HTERT RPE-1 (cell line): Measurements from ENCODE around the gene CERK.

Experiments
- in situ Hi-C: fragments of 300-500 bp; cut with MboI; formaldehyde crosslinking; loops from 4 replicates; pipeline ENCODE4 v1.14.3; 2020; ENCODE audit warnings: low sequenced_read_pairs

The CERK gene

GRCh38 chr22:46664301-46664855 is 73.7 kb downstream of the CERK start:
- in situ Hi-C loops = no loop called here

GRCh38 chr22:46663436-46664100 is 74.5 kb downstream of the CERK start:
- in situ Hi-C loops = no loop called here

- in situ Hi-C loops = no loop called here
Measured at GRCh38 chr22:46663001-46663400, 75.1 kb downstream of the CERK start.

- in situ Hi-C loops = no loop called here
Measured at GRCh38 chr22:46662226-46662625, 75.8 kb downstream of the CERK start.

- in situ Hi-C loops = no loop called here
Measured at GRCh38 chr22:46661221-46661851, 76.7 kb downstream of the CERK start.

- in situ Hi-C loops = no loop called here
Measured at GRCh38 chr22:46660604-46661201, 77.3 kb downstream of the CERK start.

GRCh38 chr22:46659791-46660186 is 78.3 kb downstream of the CERK start:
- in situ Hi-C loops = no loop called here

- in situ Hi-C loops = no loop called here
Measured at GRCh38 chr22:46659059-46659790, 78.8 kb downstream of the CERK start.

GRCh38 chr22:46657996-46658947 is 79.8 kb downstream of the CERK start:
- in situ Hi-C loops = no loop called here

- in situ Hi-C loops = no loop called here
Measured at GRCh38 chr22:46657655-46657953, 80.4 kb downstream of the CERK start.

GRCh38 chr22:46656856-46657654 is 81.0 kb downstream of the CERK start:
- in situ Hi-C loops = no loop called here

- in situ Hi-C loops = no loop called here
Measured at GRCh38 chr22:46655861-46656608, 82.0 kb downstream of the CERK start.

GRCh38 chr22:46654927-46655595 is 83.0 kb downstream of the CERK start:
- in situ Hi-C loops = no loop called here

GRCh38 chr22:46654426-46654825 is 83.6 kb downstream of the CERK start:
- in situ Hi-C loops = no loop called here

GRCh38 chr22:46653596-46653995 is 84.5 kb downstream of the CERK start:
- in situ Hi-C loops = no loop called here

GRCh38 chr22:46652847-46653331 is 85.2 kb downstream of the CERK start:
- in situ Hi-C loops = no loop called here

- in situ Hi-C loops = no loop called here
Measured at GRCh38 chr22:46652081-46652846, 85.8 kb downstream of the CERK start.

- in situ Hi-C loops = no loop called here
Measured at GRCh38 chr22:46651316-46651715, 86.7 kb downstream of the CERK start.
